AG09309 (cell line): ENCODE results near the gene JAZF1.

Experiments
- DNase-seq: peaks from one replicate; pipeline ENCODE4 v3.0.0-alpha.2; 2010; ENCODE audit warnings: low read depth
- H3K4me3 ChIP-seq: 2 replicates; pipeline ENCODE4 v1.5.1; 2011; ENCODE audit warnings: mild to moderate bottlenecking, low read depth, low read length, moderate library complexity; ENCODE audit not compliant: control insufficient read depth
- TF ChIP-seq, protein P1 (sequence below): IDR thresholded peaks from 2 replicates; pipeline ENCODE4 v1.5.1; 2011; ENCODE audit warnings: mild to moderate bottlenecking, low read depth, low read length, inconsistent platforms; ENCODE audit not compliant: insufficient read depth, control insufficient read depth; ENCODE audit errors: missing control alignments

Gene JAZF1

DNA sequence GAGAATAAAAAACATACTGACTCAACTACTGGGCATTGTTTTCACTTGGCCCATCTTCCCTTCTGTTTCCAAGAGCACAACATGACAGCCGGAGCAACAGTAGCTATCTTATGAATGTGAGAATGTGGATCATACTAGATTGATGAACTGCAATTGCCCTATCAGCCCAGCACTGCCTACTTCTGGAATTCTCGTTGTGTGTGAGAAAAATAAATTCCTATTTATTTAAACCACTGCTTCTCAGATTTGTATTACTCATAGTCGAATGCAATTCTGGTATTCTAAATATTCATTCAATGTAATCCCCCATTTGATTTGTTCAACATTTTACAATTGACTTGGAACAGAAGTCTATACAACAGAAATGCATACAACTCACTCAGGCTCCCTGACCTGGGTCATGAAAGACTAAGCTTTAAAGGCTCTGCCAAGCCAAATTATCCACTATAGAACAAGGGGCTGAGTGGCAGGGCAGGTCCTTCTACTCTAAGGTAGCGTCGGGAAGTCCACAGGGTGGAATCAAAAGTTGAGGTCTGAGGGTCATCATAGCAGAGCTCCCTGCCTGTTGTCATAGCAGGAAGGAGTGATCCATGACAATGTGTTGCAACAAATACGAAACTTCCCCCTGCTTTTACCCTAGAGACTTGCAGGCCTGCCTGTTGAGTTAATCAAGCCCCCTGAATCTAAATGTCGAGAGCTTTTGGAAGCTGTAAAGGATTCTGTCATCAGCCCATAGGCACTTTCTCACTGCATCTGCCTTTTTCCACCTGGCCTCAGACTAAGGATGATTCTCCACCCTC is 12.4 kb upstream of the JAZF1 start:
- H3K4me3 ChIP-seq: no peak overlapping the region
- DNase-seq: no peak
- TF ChIP-seq, protein P1, sequence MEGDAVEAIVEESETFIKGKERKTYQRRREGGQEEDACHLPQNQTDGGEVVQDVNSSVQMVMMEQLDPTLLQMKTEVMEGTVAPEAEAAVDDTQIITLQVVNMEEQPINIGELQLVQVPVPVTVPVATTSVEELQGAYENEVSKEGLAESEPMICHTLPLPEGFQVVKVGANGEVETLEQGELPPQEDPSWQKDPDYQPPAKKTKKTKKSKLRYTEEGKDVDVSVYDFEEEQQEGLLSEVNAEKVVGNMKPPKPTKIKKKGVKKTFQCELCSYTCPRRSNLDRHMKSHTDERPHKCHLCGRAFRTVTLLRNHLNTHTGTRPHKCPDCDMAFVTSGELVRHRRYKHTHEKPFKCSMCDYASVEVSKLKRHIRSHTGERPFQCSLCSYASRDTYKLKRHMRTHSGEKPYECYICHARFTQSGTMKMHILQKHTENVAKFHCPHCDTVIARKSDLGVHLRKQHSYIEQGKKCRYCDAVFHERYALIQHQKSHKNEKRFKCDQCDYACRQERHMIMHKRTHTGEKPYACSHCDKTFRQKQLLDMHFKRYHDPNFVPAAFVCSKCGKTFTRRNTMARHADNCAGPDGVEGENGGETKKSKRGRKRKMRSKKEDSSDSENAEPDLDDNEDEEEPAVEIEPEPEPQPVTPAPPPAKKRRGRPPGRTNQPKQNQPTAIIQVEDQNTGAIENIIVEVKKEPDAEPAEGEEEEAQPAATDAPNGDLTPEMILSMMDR: no peak

DNA sequence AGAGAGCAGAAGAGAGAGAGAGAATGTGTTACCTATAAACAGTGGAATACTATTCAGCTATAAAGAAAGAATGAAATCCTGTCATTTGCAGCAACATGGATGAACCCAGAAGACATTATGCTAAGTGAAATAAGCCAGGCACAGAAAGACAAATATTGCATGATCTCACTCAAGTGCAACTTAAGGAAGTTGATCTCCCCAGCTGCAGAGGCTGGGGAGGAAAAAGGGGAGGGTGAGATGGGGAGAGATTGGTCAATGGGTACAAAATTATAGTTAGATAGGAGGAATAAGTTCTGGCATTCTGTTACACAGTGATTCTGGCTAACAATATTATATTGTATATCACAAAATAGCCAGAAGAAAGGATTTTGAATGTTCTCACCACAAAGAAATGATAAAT is 11.2 kb upstream of the JAZF1 start:
- no peak overlapping the region for H3K4me3 ChIP-seq
- no peak for DNase-seq
- TF ChIP-seq, protein P1: no peak

DNA sequence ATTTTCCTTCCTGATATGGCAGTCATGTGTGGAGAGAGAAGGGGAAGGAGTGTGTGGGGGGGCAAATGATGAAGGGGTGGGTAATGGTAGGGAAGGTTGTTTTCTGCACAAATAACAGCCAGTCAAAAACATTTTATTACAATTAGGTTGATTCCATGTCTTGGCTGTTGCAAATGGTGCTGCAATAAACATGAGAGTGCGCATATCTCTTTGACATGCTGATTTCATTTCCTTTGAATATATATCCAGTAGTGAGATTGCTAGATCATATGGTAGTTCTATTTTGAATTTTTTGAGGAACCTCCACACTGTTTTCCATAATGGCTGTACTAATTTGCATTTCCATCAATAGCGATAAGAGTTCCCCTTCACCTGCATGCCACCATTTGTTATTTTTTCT is 10.6 kb upstream of the JAZF1 start:
- H3K4me3 ChIP-seq: no peak overlapping the region
- no peak for DNase-seq
- TF ChIP-seq, protein P1: no peak

DNA sequence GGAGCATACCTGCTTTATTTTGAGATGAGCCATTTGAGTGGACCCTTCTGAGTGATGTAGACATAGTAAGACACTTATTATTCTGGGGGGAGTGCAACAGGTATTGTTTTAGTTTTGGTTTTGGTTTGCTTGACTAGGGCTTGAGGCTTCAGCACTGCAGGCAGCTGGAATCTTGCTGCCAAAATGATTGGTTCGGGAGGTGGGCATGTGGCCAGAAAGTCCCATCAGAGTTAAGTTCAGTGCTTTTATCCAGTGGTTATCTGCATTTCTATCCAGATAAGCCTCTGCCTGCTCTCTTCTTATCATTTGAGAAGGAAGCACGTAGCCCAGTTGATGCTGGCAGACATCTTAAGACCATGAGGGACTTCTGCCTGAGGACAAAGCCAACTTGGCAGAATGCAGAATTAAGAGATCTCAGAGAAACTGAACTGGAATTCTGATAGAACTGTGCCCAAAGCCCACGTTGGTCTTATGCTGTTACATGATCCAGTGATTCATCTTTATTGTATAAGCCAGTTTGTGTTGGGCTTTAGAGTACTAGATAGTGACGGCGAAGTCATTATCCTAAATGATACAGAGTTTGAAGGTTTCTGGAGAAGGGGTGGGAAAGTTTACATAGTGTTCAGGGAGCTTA is 9.6 kb upstream of the JAZF1 start:
- no peak overlapping the region for H3K4me3 ChIP-seq
- DNase-seq: no peak

DNA sequence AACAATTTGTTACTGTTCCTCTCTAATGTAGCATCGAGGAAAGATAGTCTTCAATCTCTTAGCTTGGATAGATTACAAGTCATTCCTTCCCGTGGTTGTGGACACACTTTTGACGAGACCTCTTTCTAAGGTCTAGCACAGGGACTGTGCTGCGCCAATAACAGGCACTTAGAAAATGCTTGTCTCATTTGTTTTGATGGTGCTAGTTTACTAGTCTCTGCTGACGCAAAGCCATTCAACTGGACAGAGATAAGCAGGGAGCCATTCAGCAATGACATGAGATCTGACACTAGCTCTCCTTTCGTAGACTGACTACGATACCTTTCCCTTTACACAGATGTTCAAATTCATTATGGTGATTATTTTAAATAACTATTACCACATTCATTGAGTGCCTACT is 6.4 kb upstream of the JAZF1 start:
- H3K4me3 ChIP-seq: no peak overlapping the region
- TF ChIP-seq, protein P1: no peak

More for the DNA sequence above, 9.6 kb upstream of the JAZF1 start:
- TF ChIP-seq, protein P1: no peak

DNA sequence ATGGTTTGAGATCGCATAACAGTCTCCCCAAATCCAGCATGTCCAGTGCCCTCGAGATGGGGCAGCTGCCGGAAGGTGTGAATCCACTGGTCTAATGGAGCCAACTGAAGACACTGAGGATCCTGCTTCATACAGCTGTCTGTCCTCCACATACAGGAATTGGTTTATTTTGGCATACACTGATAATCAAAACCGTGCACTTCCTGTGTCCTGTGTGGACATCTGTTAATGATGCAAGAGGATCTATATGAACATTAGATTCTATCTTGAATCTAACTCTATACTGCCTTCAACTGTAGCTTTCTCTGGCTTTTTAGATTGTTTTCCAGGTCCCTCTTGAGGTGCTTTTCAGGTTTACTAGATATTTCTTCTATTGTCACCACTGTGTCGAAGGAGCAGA is 3.0 kb upstream of the JAZF1 start:
- H3K4me3 ChIP-seq: no peak overlapping the region
- no peak for DNase-seq
- TF ChIP-seq, protein P1: no peak

More for the DNA sequence above, 6.4 kb upstream of the JAZF1 start:
- no peak for DNase-seq
